ENCODE results near the gene TMEM108. TPM values are rescaled to one million over a fixed set of nuclear protein-coding genes. Genes with fewer than 3 reads are reported as not detected.

TMEM108 gene
- total RNA-seq, 6 experiments from 2014 or later = not detected

- no peak for DNase-seq
- Mint-ChIP-seq H3K36me3 (ENCODE audit: low read depth) (peaks cover 7% of the 10 kb centered on the region; the same call in 1 of the 2 replicates), H3K9me3 (no peaks in the 10 kb centered on the region), H3K4me3 (no peak overlapping the region), H3K27me3 (ENCODE audit: insufficient read depth) (no peaks in the 10 kb centered on the region), H3K4me1 (ENCODE audit: low read depth) (peaks cover 25% of the 10 kb centered on the region), H3K27ac (no peak overlapping the region)
- TF ChIP-seq CTCF (IDR thresholded peaks at IDR 0.05) = no peak
These were observed 216.5 kb downstream of the TMEM108 start for GRCh38 chr3:133254716-133255115.

- H3K27ac Mint-ChIP-seq = no peak overlapping the region
- no peak for TF ChIP-seq CTCF (IDR thresholded peaks at IDR 0.05)
- no peaks in the 10 kb centered on the region for H3K27me3 Mint-ChIP-seq (ENCODE audit: insufficient read depth)
These were observed 218.7 kb downstream of the TMEM108 start for GRCh38 chr3:133256787-133257483.

GRCh38 chr3:133258358-133258757, 220.2 kb downstream of the TMEM108 start:
- no peak for DNase-seq
- H3K4me1 Mint-ChIP-seq (ENCODE audit: low read depth) = peaks cover 25% of the 10 kb centered on the region
- no peak overlapping the region for H3K27ac Mint-ChIP-seq
- no peak for TF ChIP-seq CTCF (IDR thresholded peaks at IDR 0.05)
- no peaks in the 10 kb centered on the region for H3K9me3 Mint-ChIP-seq
- H3K4me3 Mint-ChIP-seq = no peak overlapping the region
- peaks cover 1% of the 10 kb centered on the region; the same call in 1 of the 2 replicates for H3K27me3 Mint-ChIP-seq (ENCODE audit: insufficient read depth)
- H3K36me3 Mint-ChIP-seq (ENCODE audit: low read depth) = peaks cover 7% of the 10 kb centered on the region; the same call in 1 of the 2 replicates

More at GRCh38 chr3:133256787-133257483, 218.7 kb downstream of the TMEM108 start:
- Mint-ChIP-seq H3K4me1 (ENCODE audit: low read depth) (peaks cover 25% of the 10 kb centered on the region), H3K9me3 (no peaks in the 10 kb centered on the region), H3K36me3 (ENCODE audit: low read depth) (peaks cover 7% of the 10 kb centered on the region; the same call in 1 of the 2 replicates), H3K4me3 (no peak overlapping the region)
- DNase-seq = peak; percentile 25

GRCh38 chr3:133259767-133260166, 221.6 kb downstream of the TMEM108 start:
- H3K4me3 Mint-ChIP-seq = no peak overlapping the region
- DNase-seq = no peak
- H3K27ac Mint-ChIP-seq = no peak overlapping the region
- TF ChIP-seq CTCF (IDR thresholded peaks at IDR 0.05) = no peak
- H3K27me3 Mint-ChIP-seq (ENCODE audit: insufficient read depth) = peaks cover 3% of the 10 kb centered on the region
- no peaks in the 10 kb centered on the region for H3K9me3 Mint-ChIP-seq
- peaks cover 29% of the 10 kb centered on the region for H3K4me1 Mint-ChIP-seq (ENCODE audit: low read depth)
- peaks cover 7% of the 10 kb centered on the region; the same call in 1 of the 2 replicates for H3K36me3 Mint-ChIP-seq (ENCODE audit: low read depth)

- H3K36me3 Mint-ChIP-seq (ENCODE audit: low read depth) = no peaks in the 10 kb centered on the region
- peaks cover 35% of the 10 kb centered on the region for H3K4me1 Mint-ChIP-seq (ENCODE audit: low read depth)
- H3K27me3 Mint-ChIP-seq (ENCODE audit: insufficient read depth) = peaks cover 7% of the 10 kb centered on the region
These were observed 224.1 kb downstream of the TMEM108 start for GRCh38 chr3:133262333-133262732.

More at GRCh38 chr3:133262333-133262732, 224.1 kb downstream of the TMEM108 start:
- peaks cover 6% of the 10 kb centered on the region for H3K9me3 Mint-ChIP-seq
- H3K27ac Mint-ChIP-seq = no peak overlapping the region
- no peak overlapping the region for H3K4me3 Mint-ChIP-seq
- no peak for TF ChIP-seq CTCF (IDR thresholded peaks at IDR 0.05)
- DNase-seq = no peak

Measured in HFFc6 (cell line).